ENCODE results near the gene GPBP1L1. TPM values are rescaled to one million over a fixed set of nuclear protein-coding genes. Genes with fewer than 3 reads are reported as not detected.

The GPBP1L1 gene
- total and polyA plus RNA-seq, 9 donors = 55.7 to 73.0 (median 64.9) TPM

Other genes starting within 250 kb of the GPBP1L1 start
- 2.2 TPM for gene TESK2, start 195.4 kb downstream of the GPBP1L1 start, total RNA-seq
- gene TESK2, start 195.4 kb downstream of the GPBP1L1 start, polyA plus RNA-seq (ENCODE audit: insufficient read depth in 1 of 8, insufficient read length in 8 of 8, low replicate concordance in 1 of 8) = 1 to 10 TPM; 1.3 to 3.1 (median 1.9) TPM
- 2.8 TPM for gene CCDC163, start 186.5 kb downstream of the GPBP1L1 start, total RNA-seq
- 1 to 10 TPM in 7 of 8 donors, under 1 TPM in 1; 0.74 to 3.6 (median 2.0) TPM for gene CCDC163, start 186.5 kb downstream of the GPBP1L1 start, polyA plus RNA-seq (ENCODE audit: insufficient read depth in 1 of 8, insufficient read length in 8 of 8, low replicate concordance in 1 of 8)
- gene MMACHC, start 186.2 kb downstream of the GPBP1L1 start, total RNA-seq = 4.6 TPM
- 1 to 10 TPM; 6.1 to 9.4 (median 7.4) TPM for gene MMACHC, start 186.2 kb downstream of the GPBP1L1 start, polyA plus RNA-seq (ENCODE audit: insufficient read depth in 1 of 8, insufficient read length in 8 of 8, low replicate concordance in 1 of 8)
- gene PRDX1, start 164.6 kb downstream of the GPBP1L1 start, total RNA-seq = 223 TPM
- 100 to 1,000 TPM; 159 to 216 (median 171) TPM for gene PRDX1, start 164.6 kb downstream of the GPBP1L1 start, polyA plus RNA-seq (ENCODE audit: insufficient read depth in 1 of 8, insufficient read length in 8 of 8, low replicate concordance in 1 of 8)
- gene AKR1A1, start 135.7 kb downstream of the GPBP1L1 start, total RNA-seq = 93.1 TPM
- gene AKR1A1, start 135.7 kb downstream of the GPBP1L1 start, polyA plus RNA-seq (ENCODE audit: insufficient read depth in 1 of 8, insufficient read length in 8 of 8, low replicate concordance in 1 of 8) = 100 to 1,000 TPM in 3 of 8 donors, 10 to 100 TPM in 5; 78.3 to 114 (median 95.0) TPM
- gene NASP, start 102.5 kb downstream of the GPBP1L1 start, total RNA-seq = 56.4 TPM
- 100 to 1,000 TPM; 139 to 188 (median 160) TPM for gene NASP, start 102.5 kb downstream of the GPBP1L1 start, polyA plus RNA-seq (ENCODE audit: insufficient read depth in 1 of 8, insufficient read length in 8 of 8, low replicate concordance in 1 of 8)
- 1.2 TPM for gene CCDC17, start 62.5 kb downstream of the GPBP1L1 start, total RNA-seq
- 1 to 10 TPM in 5 of 8 donors, under 1 TPM in 3; 0.71 to 2.0 (median 1.5) TPM for gene CCDC17, start 62.5 kb downstream of the GPBP1L1 start, polyA plus RNA-seq (ENCODE audit: insufficient read depth in 1 of 8, insufficient read length in 8 of 8, low replicate concordance in 1 of 8)
- 14.4 TPM for gene TMEM69, start 1.6 kb upstream of the GPBP1L1 start, total RNA-seq
- 10 to 100 TPM; 25.7 to 31.2 (median 28.7) TPM for gene TMEM69, start 1.6 kb upstream of the GPBP1L1 start, polyA plus RNA-seq (ENCODE audit: insufficient read depth in 1 of 8, insufficient read length in 8 of 8, low replicate concordance in 1 of 8)
- 15.2 TPM for gene IPP, start 64.1 kb upstream of the GPBP1L1 start, total RNA-seq
- gene IPP, start 64.1 kb upstream of the GPBP1L1 start, polyA plus RNA-seq (ENCODE audit: insufficient read depth in 1 of 8, insufficient read length in 8 of 8, low replicate concordance in 1 of 8) = 10 to 100 TPM; 16.6 to 20.6 (median 19.1) TPM
- gene MAST2, start 117.1 kb upstream of the GPBP1L1 start, total RNA-seq = 32.4 TPM
- 100 to 1,000 TPM in 3 of 8 donors, 10 to 100 TPM in 5; 57.2 to 107 (median 86.0) TPM for gene MAST2, start 117.1 kb upstream of the GPBP1L1 start, polyA plus RNA-seq (ENCODE audit: insufficient read depth in 1 of 8, insufficient read length in 8 of 8, low replicate concordance in 1 of 8)